Measurements from ENCODE around the gene MADCAM1. TPM values are rescaled to one million over a fixed set of nuclear protein-coding genes. Genes with fewer than 3 reads are reported as not detected.
"Not testable (repeated sequence)": the region's sequence is repeated elsewhere in the genome, so short reads cannot be mapped to it uniquely, and the experiment has no call there.

The MADCAM1 gene
- total RNA-seq, 2 experiments from 2014 or later, result 0.20 to 0.22 TPM

- Mint-ChIP-seq H3K9me3 (peaks cover 19% of the 10 kb centered on the region), H3K27ac (peak overlapping the region; percentile 79), H3K4me1 (ENCODE audit: low read depth) (peaks cover 8% of the 10 kb centered on the region), H3K4me3 (peak overlapping the region; percentile 44), H3K27me3 (peaks cover 8% of the 10 kb centered on the region), H3K36me3 (ENCODE audit: low read depth) (peaks cover 12% of the 10 kb centered on the region)
- DNase-seq (peak; percentile 60), ATAC-seq (peak; percentile 66)
- TF ChIP-seq, protein P1, sequence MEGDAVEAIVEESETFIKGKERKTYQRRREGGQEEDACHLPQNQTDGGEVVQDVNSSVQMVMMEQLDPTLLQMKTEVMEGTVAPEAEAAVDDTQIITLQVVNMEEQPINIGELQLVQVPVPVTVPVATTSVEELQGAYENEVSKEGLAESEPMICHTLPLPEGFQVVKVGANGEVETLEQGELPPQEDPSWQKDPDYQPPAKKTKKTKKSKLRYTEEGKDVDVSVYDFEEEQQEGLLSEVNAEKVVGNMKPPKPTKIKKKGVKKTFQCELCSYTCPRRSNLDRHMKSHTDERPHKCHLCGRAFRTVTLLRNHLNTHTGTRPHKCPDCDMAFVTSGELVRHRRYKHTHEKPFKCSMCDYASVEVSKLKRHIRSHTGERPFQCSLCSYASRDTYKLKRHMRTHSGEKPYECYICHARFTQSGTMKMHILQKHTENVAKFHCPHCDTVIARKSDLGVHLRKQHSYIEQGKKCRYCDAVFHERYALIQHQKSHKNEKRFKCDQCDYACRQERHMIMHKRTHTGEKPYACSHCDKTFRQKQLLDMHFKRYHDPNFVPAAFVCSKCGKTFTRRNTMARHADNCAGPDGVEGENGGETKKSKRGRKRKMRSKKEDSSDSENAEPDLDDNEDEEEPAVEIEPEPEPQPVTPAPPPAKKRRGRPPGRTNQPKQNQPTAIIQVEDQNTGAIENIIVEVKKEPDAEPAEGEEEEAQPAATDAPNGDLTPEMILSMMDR (IDR thresholded peaks at IDR 0.05), result peak; percentile 29
- intact Hi-C loops (cut with micrococcal nuclease), result no loop called here
- POLR2A ChIA-PET, result no interaction called here
- CTCF ChIA-PET, result no interaction called here
These were observed 16.1 kb upstream of the MADCAM1 start for GRCh38 chr19:480016-480855.

DNA sequence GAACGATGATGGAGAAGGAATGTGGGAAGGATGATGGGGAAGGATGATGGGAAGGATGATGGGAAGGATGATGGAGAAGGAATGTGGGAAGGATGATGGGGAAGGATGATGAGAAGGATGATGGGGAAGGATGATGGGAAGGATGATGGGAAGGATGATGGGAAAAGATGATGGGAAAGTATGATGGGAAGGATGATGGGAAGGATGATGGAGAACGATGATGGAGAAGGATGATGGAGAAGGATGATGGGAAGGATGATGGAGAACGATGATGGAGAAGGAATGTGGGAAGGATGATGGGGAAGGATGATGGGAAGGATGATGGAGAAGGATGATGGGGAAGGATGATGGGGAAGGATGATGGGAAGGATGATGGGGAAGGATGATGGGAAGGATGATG, 15.2 kb upstream of the MADCAM1 start:
- H3K4me1 Mint-ChIP-seq (ENCODE audit: low read depth); intact Hi-C loops (cut with micrococcal nuclease); CTCF ChIA-PET; DNase-seq; ATAC-seq: not testable (repeated sequence)
- H3K27ac Mint-ChIP-seq, result peak overlapping the region; percentile 79
- H3K9me3 Mint-ChIP-seq, result peaks cover 19% of the 10 kb centered on the region
- peaks cover 14% of the 10 kb centered on the region for H3K27me3 Mint-ChIP-seq
- peak overlapping the region; percentile 44 for H3K4me3 Mint-ChIP-seq
- POLR2A ChIA-PET, result interaction anchor here (0.7 kb wide), 1 partner anchor 205 kb away, joined by 3 read pairs; no protein-coding TSS in a partner anchor
- H3K36me3 Mint-ChIP-seq (ENCODE audit: low read depth), result peaks cover 12% of the 10 kb centered on the region

DNA sequence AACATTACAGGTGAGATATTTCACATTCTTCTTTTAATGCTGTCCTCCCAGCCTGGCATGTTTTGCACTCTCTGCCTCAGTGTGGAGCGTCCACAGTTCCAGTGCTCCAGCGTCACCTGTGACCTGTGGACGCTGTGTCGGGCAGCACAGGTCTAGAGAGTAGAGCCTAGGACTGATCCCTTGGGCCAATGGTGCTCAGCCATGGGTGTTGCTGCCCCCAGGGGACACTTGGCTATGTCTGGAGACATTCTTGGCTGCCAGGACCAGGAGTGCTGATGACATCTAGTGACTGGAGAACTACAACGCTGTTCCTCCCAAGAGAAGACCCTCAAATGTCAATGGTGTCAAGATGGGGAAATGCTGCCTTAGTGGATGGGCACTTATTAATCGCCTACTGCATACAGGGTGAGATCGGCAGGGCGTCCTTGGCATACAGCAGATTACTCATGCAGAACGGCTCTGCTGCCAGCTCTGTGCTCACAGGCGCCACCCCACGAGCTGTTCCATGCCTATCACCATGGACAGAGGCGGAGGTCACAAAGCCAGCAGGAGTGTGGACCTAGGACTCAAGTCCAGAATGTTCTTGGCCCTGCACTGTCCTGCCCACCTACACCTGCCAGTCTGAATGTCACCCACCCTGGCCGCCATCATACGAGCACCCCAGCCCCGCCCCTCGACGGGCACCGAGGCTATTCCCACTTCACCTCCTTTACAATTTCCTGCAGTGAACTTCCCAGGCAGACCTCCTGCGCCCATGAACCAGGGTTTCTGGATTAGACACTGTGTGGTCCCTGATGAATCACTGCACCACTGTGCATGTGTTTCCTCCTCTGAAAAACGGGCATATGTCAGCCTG, 13.9 kb upstream of the MADCAM1 start:
- Mint-ChIP-seq H3K27ac (no peak overlapping the region), H3K27me3 (peaks cover 16% of the 10 kb centered on the region), H3K4me3 (no peak overlapping the region), H3K9me3 (peaks cover 19% of the 10 kb centered on the region), H3K36me3 (ENCODE audit: low read depth) (peaks cover 12% of the 10 kb centered on the region), H3K4me1 (ENCODE audit: low read depth) (peaks cover 8% of the 10 kb centered on the region)
- DNase-seq (no peak), ATAC-seq (no peak)
- ChIA-PET CTCF (no interaction called here), POLR2A (no interaction called here)
- intact Hi-C loops (cut with micrococcal nuclease), result no loop called here
- TF ChIP-seq, protein P1 (IDR thresholded peaks at IDR 0.05), result no peak

DNA sequence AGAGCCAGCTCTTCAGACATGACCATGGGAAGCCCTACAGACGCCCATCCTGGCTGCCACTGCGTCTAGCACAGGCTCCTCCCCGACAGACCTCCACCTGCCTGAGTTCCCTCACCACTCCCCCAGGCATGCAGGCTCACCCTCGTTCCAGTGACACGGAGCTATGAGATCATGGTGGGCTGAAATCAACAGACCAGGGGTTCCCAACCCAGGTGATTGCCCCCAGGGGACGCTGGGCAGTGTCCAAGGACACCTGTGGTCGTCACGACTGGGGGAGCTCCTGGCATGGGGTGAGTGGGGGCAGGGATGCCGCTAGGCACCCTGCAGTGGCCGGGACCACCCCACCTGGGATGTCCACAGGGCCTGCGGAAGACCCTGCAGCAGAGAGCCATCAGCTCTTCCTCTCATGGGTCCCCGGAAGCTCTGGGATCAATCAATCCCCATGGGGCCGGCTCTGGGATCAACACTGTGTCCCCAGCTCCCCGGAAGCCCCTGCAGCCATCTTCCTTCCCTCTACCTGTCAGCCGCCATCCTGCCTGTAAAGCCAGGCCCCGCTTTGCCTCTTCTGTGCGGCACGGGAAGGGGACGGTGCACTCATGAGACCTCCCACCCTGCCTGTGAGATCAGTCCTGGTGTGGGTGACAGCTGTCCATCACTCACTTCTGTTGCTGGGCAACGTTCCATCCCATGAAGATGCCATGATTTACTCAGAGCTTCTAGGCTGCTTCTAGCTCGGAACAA, 12.8 kb upstream of the MADCAM1 start:
- ATAC-seq, result no peak
- ChIA-PET POLR2A (no interaction called here), CTCF (no interaction called here)
- Mint-ChIP-seq H3K27ac (no peak overlapping the region), H3K36me3 (ENCODE audit: low read depth) (peaks cover 12% of the 10 kb centered on the region), H3K4me1 (ENCODE audit: low read depth) (peaks cover 10% of the 10 kb centered on the region), H3K4me3 (no peak overlapping the region), H3K9me3 (peaks cover 19% of the 10 kb centered on the region), H3K27me3 (peaks cover 16% of the 10 kb centered on the region)
- intact Hi-C loops (cut with micrococcal nuclease), result no loop called here
- TF ChIP-seq, protein P1 (IDR thresholded peaks at IDR 0.05), result no peak
- DNase-seq, result no peak

DNA sequence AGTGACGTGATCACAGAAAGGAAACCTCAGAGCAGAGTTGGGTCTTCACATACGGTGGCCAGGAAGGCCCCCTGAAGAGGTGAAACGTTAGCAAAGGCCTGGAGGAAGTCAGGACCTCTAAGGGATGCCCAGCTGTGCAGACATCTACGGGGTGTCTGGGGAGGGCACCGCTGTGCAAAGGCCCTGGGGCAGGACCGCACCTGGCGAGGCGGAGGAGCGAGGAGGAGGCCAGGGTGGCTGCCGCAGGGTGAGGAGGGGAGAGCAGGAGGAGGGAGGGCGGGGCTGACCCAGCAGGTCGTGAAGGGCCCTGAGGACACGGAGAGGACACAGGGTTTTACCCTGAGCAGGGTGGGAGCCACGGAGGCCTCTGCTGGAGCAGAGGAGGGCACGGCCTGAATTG, 11.8 kb upstream of the MADCAM1 start:
- peaks cover 16% of the 10 kb centered on the region for H3K27me3 Mint-ChIP-seq
- ATAC-seq (no peak), DNase-seq (no peak)
- ChIA-PET CTCF (no interaction called here), POLR2A (no interaction called here)
- no peak overlapping the region for H3K27ac Mint-ChIP-seq
- intact Hi-C loops (cut with micrococcal nuclease), result no loop called here
- no peak overlapping the region for H3K4me3 Mint-ChIP-seq
- peaks cover 10% of the 10 kb centered on the region for H3K4me1 Mint-ChIP-seq (ENCODE audit: low read depth)
- peaks cover 19% of the 10 kb centered on the region for H3K9me3 Mint-ChIP-seq
- peaks cover 12% of the 10 kb centered on the region for H3K36me3 Mint-ChIP-seq (ENCODE audit: low read depth)
- TF ChIP-seq, protein P1 (IDR thresholded peaks at IDR 0.05), result no peak

Data from activated CD8-positive, alpha-beta T cell treated with anti-CD3 and anti-CD28 coated beads for 36 hours (primary cell).